Heart left ventricle (tissue), 16 donors: ENCODE data around the gene ANGPTL8. TPM values are rescaled to one million over a fixed set of nuclear protein-coding genes. Genes with fewer than 3 reads are reported as not detected.

Source experiments
- ATAC-seq, 4 donors: fragments of 200-7000 bp; cut with Tn5 transposase; one replicate each; pipeline ENCODE4 v1.9.1; 2020 to 2022; ENCODE audit warnings: moderate library complexity in 4 of 4, mild to moderate bottlenecking in 3 of 4, moderate number of reproducible peaks in 1 of 4
- DNase-seq, 5 donors: peaks; one replicate each; pipeline ENCODE4 v3.0.0-alpha.2; 2020
- H3K27ac ChIP-seq, 12 donors: fragments of 200-600 bp; sonication (generic) in 4 of 12; one replicate each; pipeline versions ENCODE4 v1.5.0 to v1.8.0; 2016 to 2022; ENCODE audit warnings: mild to moderate bottlenecking in 2 of 12
- H3K27me3 ChIP-seq, 9 donors: fragments of 200-600 bp; sonication (generic) in 2 of 9; one replicate each; pipeline versions ENCODE4 v1.5.1 to v1.8.0; 2016 to 2022; ENCODE audit warnings: mild to moderate bottlenecking in 3 of 9
- H3K36me3 ChIP-seq, 9 donors: fragments of 200-600 bp; sonication (generic) in 2 of 9; one replicate each; pipeline versions ENCODE4 v1.5.0 to v1.8.0; 2018 to 2022; ENCODE audit warnings: mild to moderate bottlenecking in 2 of 9
- H3K4me1 ChIP-seq, 12 donors: fragments of 200-600 bp; sonication (generic) in 4 of 12; one replicate each; pipeline versions ENCODE4 v1.5.0 to v1.8.0; 2016 to 2022; ENCODE audit warnings: mild to moderate bottlenecking in 3 of 12
- H3K4me3 ChIP-seq, 12 donors: fragments of 200-600 bp; sonication (generic) in 4 of 12; one replicate each; pipeline versions ENCODE4 v1.5.0 to v1.8.0; 2017 to 2022; ENCODE audit warnings: mild to moderate bottlenecking in 9 of 12, moderate library complexity in 4 of 12
- H3K9me3 ChIP-seq, 12 donors: fragments of 200-600 bp; sonication (generic) in 4 of 12; one replicate each; pipeline versions ENCODE4 v1.5.0 to v1.8.0; 2016 to 2022; ENCODE audit warnings: mild to moderate bottlenecking in 1 of 12
- CTCF ChIP-seq, 12 donors: fragments of 200-600 bp; sonication (generic) in 4 of 12; IDR thresholded peaks; one replicate each; pipeline versions ENCODE4 v1.5.0 to v1.8.0; 2018 to 2022; ENCODE audit warnings: antibody characterized with exemption in 12 of 12, mild to moderate bottlenecking in 5 of 12
- POLR2A ChIP-seq, 2 donors: fragments of 450-650 bp; IDR thresholded peaks; one replicate each; pipeline ENCODE4 v1.6.1; 2017; ENCODE audit warnings: antibody characterized with exemption in 2 of 2, mild to moderate bottlenecking in 2 of 2, moderate library complexity in 2 of 2
- WGBS, 4 donors: extraction: QIAGEN DNeasy Blood & Tissue Kit in 2 of 4; methylation state at CpG; one replicate each; pipeline versions ENCODE4 v1.1.5 to v1.1.7; 2013 to 2018; 5-methylcytosine and 5-hydroxymethylcytosine counted together
- intact Hi-C, 10 donors: fragments of 100-400 bp; cut with DNase I; formaldehyde crosslinking; loops; one replicate each; pipeline versions ENCODE4 v1.11.1 to v1.14.2; 2022
- polyA plus RNA-seq, 2 donors: library from polyadenylated mRNA; stranded (reverse); fragments of 200-250 nt; gene quantifications; one replicate each; pipeline ENCODE4 v1.2.3, GENCODE V29; 2013
- total RNA-seq, 9 donors: library from RNA; depleted of rRNA in 2 of 9; stranded (reverse); fragments of >200 nt in 2 of 9; fragmentation: NEBNext Ultra II Directional in 3 of 9; extraction: Animal tissue kit (Norgen Biotek cat#: 25700) in 3 of 9; gene quantifications; one replicate each; pipeline versions ENCODE4 v1.1.0 to v1.2.4, GENCODE V29; 2016 to 2023
- donor health status: ischemic (EF 13 %, LVEDD 7.1; RV severe dilation, severe dysfunction).
- donor health status: healthy with polysubstance abuse.
- donor health status: DM: no; HTN: yes; CAD: no.
- donor health status: DM: no; HTN: no; CAD: no.
- donor health status: ischemic (EF 25% LVEDD 6.9; RV normal size, moderate dysfunction).
- donor health status: ischemic (EF 25% LVEDD 5.7; RV mildly dilated, moderate dysfunction).
- donor health status: healthy.
- donor health status: DM: yes; HTN: yes; CAD: no.
- donor health status: ischemic (EF 35%, LVEDD 5.7; RV mildly dilated, moderate dysfunction).
- donor health status: nonischemic (EF 11% LVEDD 7.7; RV severe dilation, severe dysfunction).
- donor health status: DM: yes; HTN: yes; CAD: no.
- donor health status: PGD.
- donor health status: ischemic (EF 29% LVEDD 5.4; RV normal size, mild dysfunction).
- donor health status: nonischemic (EF 23%, LVEDD 6.1; RV moderate dilation, normal function).

The ANGPTL8 gene
- total and polyA plus RNA-seq, 11 donors, result 0.61 to 10.2 (median 6.3) TPM; not detected in 8

DNA sequence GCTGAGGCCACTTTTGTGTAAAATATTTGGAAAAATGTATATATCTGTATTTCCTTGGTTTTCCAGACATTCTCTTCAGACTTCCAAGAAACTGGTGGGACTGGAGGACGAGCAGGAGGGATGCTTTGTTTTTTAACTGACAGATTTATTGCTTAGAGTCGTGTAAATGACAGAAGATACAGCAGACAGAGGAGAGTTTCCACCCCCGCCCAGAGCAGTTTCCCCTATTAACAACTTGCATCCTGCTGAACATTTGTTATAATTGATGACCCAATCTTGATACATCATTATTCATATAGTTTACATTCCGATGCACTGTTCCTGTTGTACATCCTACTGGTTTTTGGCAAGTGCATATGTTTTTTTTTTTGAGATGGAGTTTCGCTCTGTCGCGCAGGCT is 30.0 kb downstream of the ANGPTL8 start:
- Histone ChIP-seq H3K27ac (peak overlapping the region; percentile 66 to 92 (median 80)), H3K36me3 (no peaks in the 10 kb centered on the region), H3K4me3 (no peak overlapping the region), H3K4me1 (peaks cover 4 to 44% (median 22%) of the 10 kb centered on the region in 12 donors), H3K27me3 (peaks cover 0 to 3% (median 0%) of the 10 kb centered on the region in 9 donors), H3K9me3 (no peaks in the 10 kb centered on the region)
- intact Hi-C loops, result no loop called here
- no peak for TF ChIP-seq POLR2A (IDR thresholded peaks at IDR 0.05)
- no peak for TF ChIP-seq CTCF (IDR thresholded peaks at IDR 0.05)
- peak in 1 of 4 donors; percentile 6 for ATAC-seq
- 33 to 62% (median 52%) methylated on average over 7 of the region's 7 CpGs for WGBS, 4 donors
- no peak for DNase-seq

DNA sequence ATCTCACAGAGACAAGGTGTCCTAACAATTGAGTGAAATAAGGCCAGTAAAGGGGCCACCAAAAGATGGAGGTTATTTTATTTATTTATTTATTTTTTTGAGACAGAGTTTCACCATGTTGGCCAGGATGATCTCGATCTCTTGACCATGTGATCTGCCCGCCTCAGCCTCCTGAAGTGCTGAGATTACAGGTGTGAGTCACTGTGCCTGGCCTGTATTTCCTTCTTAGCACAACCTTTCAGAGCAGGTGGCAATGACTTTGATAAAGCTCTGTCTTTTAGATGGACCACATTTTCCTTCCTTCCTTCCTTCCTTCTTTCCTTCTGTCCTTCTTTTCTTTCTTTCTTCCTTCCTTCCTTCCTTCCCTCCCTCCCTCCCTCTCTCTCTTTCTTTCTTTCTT is 33.9 kb downstream of the ANGPTL8 start:
- TF ChIP-seq POLR2A (IDR thresholded peaks at IDR 0.05), result no peak
- TF ChIP-seq CTCF (IDR thresholded peaks at IDR 0.05), result no peak
- Histone ChIP-seq H3K27ac (peak overlapping the region in 8 of 12 donors; percentile 40 to 77 (median 60)), H3K4me1 (peaks cover 1 to 27% (median 14%) of the 10 kb centered on the region in 12 donors), H3K36me3 (no peaks in the 10 kb centered on the region), H3K4me3 (no peak overlapping the region), H3K27me3 (peaks cover 0 to 18% (median 0%) of the 10 kb centered on the region in 9 donors), H3K9me3 (no peaks in the 10 kb centered on the region)
- 83 to 91% (median 87%) methylated on average over 2 of the region's 2 CpGs for WGBS, 4 donors
- intact Hi-C loops, result no loop called here
- ATAC-seq (no peak), DNase-seq (no peak)

DNA sequence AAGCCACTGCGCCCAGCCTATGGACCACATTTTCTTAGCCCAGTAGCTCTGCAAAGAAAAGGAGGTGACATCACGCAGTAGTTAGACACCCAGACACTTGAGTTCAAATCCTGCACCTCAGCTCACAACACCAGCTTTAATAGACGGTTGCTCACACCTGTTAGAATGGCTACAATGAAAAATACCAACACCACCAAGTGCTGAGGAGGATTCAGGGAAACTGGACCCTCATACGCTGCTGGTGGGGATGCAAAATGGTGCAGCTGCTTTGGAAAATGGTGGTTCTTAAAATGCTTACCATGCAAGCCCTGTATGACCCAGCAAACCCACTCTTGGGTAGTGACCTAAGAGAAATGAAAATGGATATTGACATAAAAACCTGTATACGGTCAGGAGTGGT is 34.6 kb downstream of the ANGPTL8 start:
- H3K27ac ChIP-seq, result no peak overlapping the region
- intact Hi-C loops, result no loop called here
- H3K9me3 ChIP-seq, result no peaks in the 10 kb centered on the region
- 78 to 88% (median 84%) methylated on average over 5 of the region's 5 CpGs for WGBS, 4 donors
- ATAC-seq, result no peak
- DNase-seq, result no peak
- H3K4me3 ChIP-seq, result no peak overlapping the region
- H3K4me1 ChIP-seq, result peaks cover 0 to 27% (median 8%) of the 10 kb centered on the region in 12 donors
- peaks cover 0 to 18% (median 0%) of the 10 kb centered on the region in 9 donors for H3K27me3 ChIP-seq
- no peaks in the 10 kb centered on the region for H3K36me3 ChIP-seq
- no peak for TF ChIP-seq CTCF (IDR thresholded peaks at IDR 0.05)
- TF ChIP-seq POLR2A (IDR thresholded peaks at IDR 0.05), result no peak

GRCh38 chr19:11274533-11275086 is 35.2 kb downstream of the ANGPTL8 start:
- H3K27ac ChIP-seq, result peak overlapping the region in 2 of 12 donors; percentile 2 to 41
- H3K36me3 ChIP-seq, result no peaks in the 10 kb centered on the region
- DNase-seq, result no peak
- peaks cover 0 to 28% (median 8%) of the 10 kb centered on the region in 12 donors for H3K4me1 ChIP-seq
- no peak for ATAC-seq
- peaks cover 0 to 18% (median 0%) of the 10 kb centered on the region in 9 donors for H3K27me3 ChIP-seq
- H3K9me3 ChIP-seq, result no peaks in the 10 kb centered on the region
- WGBS, 4 donors, result 71 to 84% (median 73%) methylated on average over 4 of the region's 4 CpGs
- no peak overlapping the region for H3K4me3 ChIP-seq
- intact Hi-C loops, result no loop called here
- no peak for TF ChIP-seq POLR2A (IDR thresholded peaks at IDR 0.05)
- no peak for TF ChIP-seq CTCF (IDR thresholded peaks at IDR 0.05)
